GM19025 (cell line): ENCODE results near the gene NFATC3.

ENCODE experiments used
- ATAC-seq: cut with Tn5 transposase; IDR thresholded peaks from one replicate; pipeline ENCODE4 v1.9.1; 2021; ENCODE audit warnings: mild to moderate bottlenecking, low read depth, moderate library complexity; ENCODE audit not compliant: unreplicated experiment

Gene NFATC3

GRCh38 chr16:68227850-68228553, 142.8 kb downstream of the NFATC3 start:
- no peak for ATAC-seq

GRCh38 chr16:68228652-68229051, 143.5 kb downstream of the NFATC3 start:
- ATAC-seq = no peak

- ATAC-seq = no peak
Observed at GRCh38 chr16:68229431-68230175, 144.4 kb downstream of the NFATC3 start.

GRCh38 chr16:68230176-68230571, 145.0 kb downstream of the NFATC3 start:
- ATAC-seq = no peak

- no peak for ATAC-seq
Observed at GRCh38 chr16:68230956-68231355, 145.8 kb downstream of the NFATC3 start.

- ATAC-seq = no peak
Observed at GRCh38 chr16:68231384-68232136, 146.4 kb downstream of the NFATC3 start.

- no peak for ATAC-seq
Observed at GRCh38 chr16:68232335-68232734, 147.2 kb downstream of the NFATC3 start.

- no peak for ATAC-seq
Observed at GRCh38 chr16:68233085-68233834, 148.1 kb downstream of the NFATC3 start.

GRCh38 chr16:68233835-68234187, 148.6 kb downstream of the NFATC3 start:
- no peak for ATAC-seq

GRCh38 chr16:68234188-68235107, 149.3 kb downstream of the NFATC3 start:
- no peak for ATAC-seq

GRCh38 chr16:68235108-68235886, 150.1 kb downstream of the NFATC3 start:
- no peak for ATAC-seq

- ATAC-seq = no peak
Observed at GRCh38 chr16:68235887-68236136, 150.6 kb downstream of the NFATC3 start, which contains the start of gene ESRP2. TSS of gene ESRP2 (minus strand) at chr16:68236127. CDS start at chr16:68236045, 82 bp downstream.

GRCh38 chr16:68236137-68236825, 151.1 kb downstream of the NFATC3 start:
- ATAC-seq = no peak

GRCh38 chr16:68236826-68237242, 151.7 kb downstream of the NFATC3 start:
- no peak for ATAC-seq

- ATAC-seq = peak; percentile 79
Observed at GRCh38 chr16:68237243-68238028, 152.3 kb downstream of the NFATC3 start.

- no peak for ATAC-seq
Observed at GRCh38 chr16:68238029-68238345, 152.8 kb downstream of the NFATC3 start.

GRCh38 chr16:68242085-68242484, 156.9 kb downstream of the NFATC3 start:
- no peak for ATAC-seq
